SK-N-SH (cell line): Measurements from ENCODE around the gene CLEC19A. TPM values are rescaled to one million over a fixed set of nuclear protein-coding genes. Genes with fewer than 3 reads are reported as not detected.
"Not testable (repeated sequence)": the region's sequence is repeated elsewhere in the genome, so short reads cannot be mapped to it uniquely, and the experiment has no call there.

Experiments
- CTCF ChIA-PET: fragments of 300-600, 350-600 bp; formaldehyde crosslinking; extraction: SDS; loops from one replicate; lab custom pipeline; 2021; lab: Yijun Ruan, JAX
- POLR2A ChIA-PET: fragments of 350-600 bp; sonication (Branson Sonifier 250); formaldehyde crosslinking; extraction: SDS; loops from one replicate; lab custom pipeline; 2020; ENCODE audit warnings: antibody characterized with exemption, inconsistent platforms; lab: Yijun Ruan, JAX
- DNase-seq: peaks from one replicate; pipeline ENCODE4 v3.0.0; 2012
- H2AFZ ChIP-seq: fragments of 200-600 bp; sonication (generic); 2 replicates; pipeline ENCODE4 v1.8.1; 2016; ENCODE audit warnings: antibody characterized with exemption, mild to moderate bottlenecking, low read depth
- H3F3A ChIP-seq: fragments of 200-600 bp; sonication (generic); replicated peaks from 2 replicates; pipeline ENCODE3; 2016; ENCODE audit warnings: antibody characterized with exemption, mild to moderate bottlenecking; ENCODE audit not compliant: insufficient read depth
- H3K27ac ChIP-seq, 2 experiments: fragments of 200-500 bp in 1 of 2; fragments of 200-600 bp in 1 of 2; sonication (Bioruptor generic) in 1 of 2; sonication (generic), shearing (Covaris generic) in 1 of 2; 2 replicates each; pipeline versions ENCODE4 v1.5.1 to v1.6.1; 2014 to 2016; ENCODE audit warnings: low read depth in 2 of 2, inconsistent platforms in 1 of 2, low read length in 1 of 2, mild to moderate bottlenecking in 1 of 2, mixed read lengths in 1 of 2
- H3K27me3 ChIP-seq: fragments of 200-600 bp; sonication (generic), shearing (Covaris generic); 2 replicates; pipeline ENCODE4 v1.6.1; 2016; ENCODE audit warnings: mixed run types; ENCODE audit not compliant: insufficient read depth
- H3K36me3 ChIP-seq, 2 experiments: fragments of 200-500 bp in 1 of 2; fragments of 200-600 bp in 1 of 2; sonication (Bioruptor generic) in 1 of 2; sonication (generic) in 1 of 2; replicated peaks in 1 of 2; 2 replicates each; pipeline versions ENCODE3 to v1.5.1; 2014 to 2016; ENCODE audit warnings: low read length in 1 of 2, mild to moderate bottlenecking in 1 of 2; ENCODE audit not compliant: insufficient read depth in 2 of 2, control insufficient read depth in 1 of 2
- H3K4me1 ChIP-seq, 2 experiments: fragments of 200-500 bp in 1 of 2; fragments of 200-600 bp in 1 of 2; sonication (Bioruptor generic) in 1 of 2; sonication (generic), shearing (Covaris generic) in 1 of 2; 2 replicates each; pipeline versions ENCODE4 v1.5.1 to v1.6.1; 2014 to 2016; ENCODE audit warnings: low read depth in 1 of 2, low read length in 1 of 2, mixed run types in 1 of 2; ENCODE audit not compliant: insufficient read depth in 2 of 2, control insufficient read depth in 1 of 2
- H3K4me2 ChIP-seq: fragments of 200-600 bp; sonication (generic), shearing (Covaris generic); 2 replicates; pipeline ENCODE4 v1.6.1; 2017; ENCODE audit warnings: mixed run types
- H3K4me3 ChIP-seq, 2 experiments: fragments of 200-500 bp in 1 of 2; fragments of 200-600 bp in 1 of 2; sonication (Bioruptor generic) in 1 of 2; sonication (generic), shearing (Covaris generic) in 1 of 2; 2 replicates each; pipeline versions ENCODE4 v1.5.1 to v1.8.1; 2014 to 2016; ENCODE audit warnings: low read depth in 2 of 2, inconsistent platforms in 1 of 2, low read length in 1 of 2, mild to moderate bottlenecking in 1 of 2, mixed read lengths in 1 of 2, moderate library complexity in 1 of 2
- H3K79me2 ChIP-seq: fragments of 200-600 bp; sonication (generic); 2 replicates; pipeline ENCODE4 v1.8.1; 2017; ENCODE audit warnings: mild to moderate bottlenecking; ENCODE audit not compliant: insufficient read depth
- H3K9ac ChIP-seq: fragments of 200-600 bp; sonication (generic); 2 replicates; pipeline ENCODE4 v1.6.1; 2017; ENCODE audit warnings: mixed run types
- H3K9me2 ChIP-seq: fragments of 200-600 bp; sonication (generic); 2 replicates; pipeline ENCODE4 v1.6.1; 2017; ENCODE audit warnings: mixed run types
- H3K9me3 ChIP-seq: fragments of 200-600 bp; sonication (generic); 2 replicates; pipeline ENCODE4 v1.6.1; 2017; ENCODE audit warnings: mixed run types, mild to moderate bottlenecking, moderate library complexity
- H4K20me1 ChIP-seq: fragments of 200-600 bp; sonication (generic); 2 replicates; pipeline ENCODE4 v1.6.1; 2017; ENCODE audit warnings: mild to moderate bottlenecking, mixed run types; ENCODE audit not compliant: insufficient read depth
- EP300 ChIP-seq, 2 experiments: IDR thresholded peaks; 2 replicates each; pipeline versions ENCODE4 v1.4.0 to v1.6.1; 2012; ENCODE audit warnings: borderline replicate concordance in 1 of 2, low read depth in 1 of 2, low read length in 1 of 2
- EZH2phosphoT487 ChIP-seq: fragments of 200-600 bp; sonication (generic); IDR thresholded peaks from 2 replicates; pipeline ENCODE4 v1.6.1; 2017; ENCODE audit warnings: low read depth, mixed run types, mild to moderate bottlenecking, antibody characterized with exemption, moderate library complexity, borderline replicate concordance
- FOSL2 ChIP-seq: IDR thresholded peaks from 2 replicates; pipeline ENCODE4 v1.4.0; 2012; ENCODE audit warnings: low read depth, mild to moderate bottlenecking, moderate library complexity, borderline replicate concordance
- FOXJ3 ChIP-seq: sonication (generic); formaldehyde crosslinking; IDR thresholded peaks from 2 replicates; pipeline ENCODE4 v1.5.1; 2020; ENCODE audit warnings: mild to moderate bottlenecking, missing genetic modification reagents
- FOXM1 ChIP-seq: IDR thresholded peaks from 2 replicates; pipeline ENCODE4 v1.4.0; 2012; ENCODE audit warnings: low read depth, mild to moderate bottlenecking
- NRF1 ChIP-seq: IDR thresholded peaks from 2 replicates; pipeline ENCODE4 v1.6.1; 2012; ENCODE audit warnings: low read depth, mild to moderate bottlenecking, low read length
- POLR2AphosphoS5 ChIP-seq: IDR thresholded peaks from 2 replicates; pipeline ENCODE4 v1.6.1; 2012; ENCODE audit warnings: low read depth, low read length
- RAD21 ChIP-seq: IDR thresholded peaks from 2 replicates; pipeline ENCODE4 v1.6.1; 2012; ENCODE audit warnings: mild to moderate bottlenecking, low read length
- SIN3A ChIP-seq: IDR thresholded peaks from 2 replicates; pipeline ENCODE4 v1.6.1; 2012; ENCODE audit warnings: low read depth, mild to moderate bottlenecking, low read length, moderate library complexity, borderline replicate concordance
- SMC3 ChIP-seq: IDR thresholded peaks from 2 replicates; pipeline ENCODE4 v1.6.1; 2012; ENCODE audit warnings: low read depth, low read length, improper control_type of control experiment
- TCF12 ChIP-seq: IDR thresholded peaks from 2 replicates; pipeline ENCODE4 v1.4.0; 2012
- USF2 ChIP-seq: fragments of 150-350 bp; IDR thresholded peaks from 2 replicates; pipeline ENCODE4 v1.6.1; 2017; ENCODE audit warnings: antibody characterized with exemption, low read length, low read depth, borderline replicate concordance
- YY1 ChIP-seq: IDR thresholded peaks from 2 replicates; pipeline ENCODE4 v1.4.0; 2012; ENCODE audit warnings: low read depth, mild to moderate bottlenecking
- ZBTB33 ChIP-seq: IDR thresholded peaks from 2 replicates; pipeline ENCODE4 v1.4.0; 2012; ENCODE audit warnings: low read depth, borderline replicate concordance
- WGBS: methylation state at CpG from one replicate; pipeline ENCODE4 v1.1.6; 2017; ENCODE audit warnings: low lambda C conversion rate; 5-methylcytosine and 5-hydroxymethylcytosine counted together
- polyA plus RNA-seq, 3 experiments: library from polyadenylated mRNA; depleted of rRNA; stranded (reverse); fragments of >200 nt; gene quantifications; 2 replicates each; pipeline ENCODE4 v1.2.3, GENCODE V29; 2012
- TF ChIP-seq, protein P1 (sequence below): fragments of 150-350 bp; IDR thresholded peaks from 2 replicates; pipeline ENCODE4 v1.6.1; 2016; ENCODE audit warnings: mild to moderate bottlenecking, low read depth, low read length
- TF ChIP-seq, protein P2 (sequence below): IDR thresholded peaks from 2 replicates; pipeline ENCODE4; 2012

CLEC19A gene
- polyA plus RNA-seq, 1 of the 3 experiments (the other 2 are of a cell fraction) = not detected

GRCh38 chr16:19315889-19316433 lies 30.4 kb downstream of the CLEC19A start:
- no peaks in the 10 kb centered on the region for H4K20me1 ChIP-seq
- no peaks in the 10 kb centered on the region for H3K9me3 ChIP-seq
- ChIA-PET POLR2A (no interaction called here), CTCF (interaction anchor here (1.2 kb wide), 1 partner anchor 230 kb away, joined by 3 read pairs; no protein-coding TSS in a partner anchor)
- no peak overlapping the region for H3K4me2 ChIP-seq
- H3F3A ChIP-seq = no peaks in the 10 kb centered on the region
- no peaks in the 10 kb centered on the region for H3K9me2 ChIP-seq
- peaks cover 0 to 8% of the 10 kb centered on the region in 2 experiments; a peak in 1 of 4 replicates for H3K4me1 ChIP-seq
- no peak overlapping the region for H3K4me3 ChIP-seq
- H3K36me3 ChIP-seq = no peaks in the 10 kb centered on the region
- H2AFZ ChIP-seq = no peak overlapping the region
- no peaks in the 10 kb centered on the region for H3K79me2 ChIP-seq
- no peak overlapping the region for H3K9ac ChIP-seq
- WGBS = 22% methylated on average over 5 of the region's 5 CpGs
- DNase-seq = no peak
- TF ChIP-seq EZH2phosphoT487 (no peak), RAD21 (no peak), USF2 (no peak)
- no peak overlapping the region for H3K27ac ChIP-seq
- H3K27me3 ChIP-seq = no peaks in the 10 kb centered on the region

DNA sequence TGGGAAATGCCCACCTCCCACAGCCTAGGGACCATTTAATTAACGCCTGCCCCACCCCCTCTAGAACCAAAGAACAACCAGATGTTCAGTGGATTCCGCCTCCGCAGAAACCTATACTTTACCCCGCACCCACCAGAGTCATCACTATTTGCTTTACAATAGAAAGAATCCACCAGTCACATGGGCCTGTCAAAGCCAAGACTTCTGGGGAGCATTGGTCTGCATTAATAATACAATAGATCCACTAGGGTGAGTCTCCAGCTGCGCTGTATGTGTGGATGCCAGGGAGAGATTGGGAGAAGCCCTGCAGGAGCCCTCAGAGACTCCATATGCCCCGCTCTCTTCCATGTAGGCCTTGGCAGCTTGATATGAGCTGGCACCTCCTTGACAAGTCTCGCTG lies 31.3 kb downstream of the CLEC19A start:
- Histone ChIP-seq H3K9me3 (no peaks in the 10 kb centered on the region), H3K79me2 (no peaks in the 10 kb centered on the region), H4K20me1 (no peaks in the 10 kb centered on the region), H3K9ac (no peak overlapping the region), H3K4me2 (no peak overlapping the region), H2AFZ (no peak overlapping the region), H3F3A (no peaks in the 10 kb centered on the region), H3K9me2 (no peaks in the 10 kb centered on the region), H3K36me3 (no peaks in the 10 kb centered on the region), H3K27me3 (no peaks in the 10 kb centered on the region), H3K27ac (no peak overlapping the region), H3K4me1 (peaks cover 0 to 8% of the 10 kb centered on the region in 2 experiments; a peak in 1 of 4 replicates), H3K4me3 (no peak overlapping the region)
- 36% methylated on average over 6 of the region's 7 CpGs for WGBS
- CTCF ChIA-PET = interaction anchor here (1.2 kb wide), 1 partner anchor 231 kb away, joined by 3 read pairs; no protein-coding TSS in a partner anchor
- no peak for DNase-seq
- POLR2A ChIA-PET = no interaction called here
- no peak for TF ChIP-seq FOXM1
- TF ChIP-seq EZH2phosphoT487 = no peak
- no peak for TF ChIP-seq POLR2AphosphoS5
- TF ChIP-seq EP300 (IDR thresholded peaks at IDR 0.05; ENCODE audit: borderline replicate concordance in 1 of 2, low read depth in 1 of 2, low read length in 1 of 2) = no peak
- TF ChIP-seq ZBTB33 = no peak
- no peak for TF ChIP-seq FOXJ3 (CRISPR knock-in tag)
- TF ChIP-seq, protein P1, sequence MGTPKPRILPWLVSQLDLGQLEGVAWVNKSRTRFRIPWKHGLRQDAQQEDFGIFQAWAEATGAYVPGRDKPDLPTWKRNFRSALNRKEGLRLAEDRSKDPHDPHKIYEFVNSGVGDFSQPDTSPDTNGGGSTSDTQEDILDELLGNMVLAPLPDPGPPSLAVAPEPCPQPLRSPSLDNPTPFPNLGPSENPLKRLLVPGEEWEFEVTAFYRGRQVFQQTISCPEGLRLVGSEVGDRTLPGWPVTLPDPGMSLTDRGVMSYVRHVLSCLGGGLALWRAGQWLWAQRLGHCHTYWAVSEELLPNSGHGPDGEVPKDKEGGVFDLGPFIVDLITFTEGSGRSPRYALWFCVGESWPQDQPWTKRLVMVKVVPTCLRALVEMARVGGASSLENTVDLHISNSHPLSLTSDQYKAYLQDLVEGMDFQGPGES = no peak
- TF ChIP-seq FOSL2 = no peak
- no peak for TF ChIP-seq YY1
- TF ChIP-seq RAD21 = no peak
- TF ChIP-seq NRF1 = no peak
- TF ChIP-seq, protein P2, sequence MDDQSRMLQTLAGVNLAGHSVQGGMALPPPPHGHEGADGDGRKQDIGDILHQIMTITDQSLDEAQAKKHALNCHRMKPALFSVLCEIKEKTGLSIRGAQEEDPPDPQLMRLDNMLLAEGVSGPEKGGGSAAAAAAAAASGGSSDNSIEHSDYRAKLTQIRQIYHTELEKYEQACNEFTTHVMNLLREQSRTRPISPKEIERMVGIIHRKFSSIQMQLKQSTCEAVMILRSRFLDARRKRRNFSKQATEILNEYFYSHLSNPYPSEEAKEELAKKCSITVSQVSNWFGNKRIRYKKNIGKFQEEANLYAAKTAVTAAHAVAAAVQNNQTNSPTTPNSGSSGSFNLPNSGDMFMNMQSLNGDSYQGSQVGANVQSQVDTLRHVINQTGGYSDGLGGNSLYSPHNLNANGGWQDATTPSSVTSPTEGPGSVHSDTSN = no peak
- TF ChIP-seq SMC3 = no peak
- no peak for TF ChIP-seq SIN3A
- no peak for TF ChIP-seq TCF12

DNA sequence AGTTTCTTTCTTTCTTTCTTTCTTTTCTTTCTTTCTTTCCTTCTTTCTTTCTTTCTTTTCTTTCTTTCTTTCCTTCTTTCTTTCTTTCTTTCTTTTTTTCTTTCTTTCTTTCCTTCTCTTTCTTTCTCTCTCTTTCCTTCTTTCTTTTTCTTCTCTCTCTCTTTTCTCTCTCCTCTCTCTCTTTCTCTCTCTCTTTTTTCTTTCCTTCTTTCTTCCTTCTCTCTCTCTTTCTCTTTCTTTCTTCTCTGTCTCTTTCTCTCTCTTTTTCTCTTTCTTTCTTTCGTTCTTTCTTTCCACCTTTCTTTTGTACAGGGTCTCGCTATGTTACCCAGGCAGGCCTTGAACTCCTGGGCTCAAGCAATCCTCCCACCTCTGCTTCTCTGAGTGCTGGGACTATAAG lies 35.7 kb downstream of the CLEC19A start:
- H3K27ac ChIP-seq, CTCF ChIA-PET, H2AFZ ChIP-seq, H3F3A ChIP-seq, H3K36me3 ChIP-seq, H3K4me2 ChIP-seq, H3K79me2 ChIP-seq, H3K4me1 ChIP-seq, H3K9ac ChIP-seq, H3K9me2 ChIP-seq, H3K9me3 ChIP-seq, DNase-seq, H4K20me1 ChIP-seq, H3K27me3 ChIP-seq, H3K4me3 ChIP-seq, POLR2A ChIA-PET: not testable (repeated sequence)
- WGBS = 19% methylated on average over 2 of the region's 2 CpGs
